ENCODE measurements around the gene CENPO.

Gene CENPO

GRCh38 chr2:24866946-24867345 is 73.7 kb downstream of the CENPO start:
- no peak for DNase-seq

- no peak for DNase-seq
Observed at GRCh38 chr2:24870440-24870839, 77.2 kb downstream of the CENPO start.

DNA sequence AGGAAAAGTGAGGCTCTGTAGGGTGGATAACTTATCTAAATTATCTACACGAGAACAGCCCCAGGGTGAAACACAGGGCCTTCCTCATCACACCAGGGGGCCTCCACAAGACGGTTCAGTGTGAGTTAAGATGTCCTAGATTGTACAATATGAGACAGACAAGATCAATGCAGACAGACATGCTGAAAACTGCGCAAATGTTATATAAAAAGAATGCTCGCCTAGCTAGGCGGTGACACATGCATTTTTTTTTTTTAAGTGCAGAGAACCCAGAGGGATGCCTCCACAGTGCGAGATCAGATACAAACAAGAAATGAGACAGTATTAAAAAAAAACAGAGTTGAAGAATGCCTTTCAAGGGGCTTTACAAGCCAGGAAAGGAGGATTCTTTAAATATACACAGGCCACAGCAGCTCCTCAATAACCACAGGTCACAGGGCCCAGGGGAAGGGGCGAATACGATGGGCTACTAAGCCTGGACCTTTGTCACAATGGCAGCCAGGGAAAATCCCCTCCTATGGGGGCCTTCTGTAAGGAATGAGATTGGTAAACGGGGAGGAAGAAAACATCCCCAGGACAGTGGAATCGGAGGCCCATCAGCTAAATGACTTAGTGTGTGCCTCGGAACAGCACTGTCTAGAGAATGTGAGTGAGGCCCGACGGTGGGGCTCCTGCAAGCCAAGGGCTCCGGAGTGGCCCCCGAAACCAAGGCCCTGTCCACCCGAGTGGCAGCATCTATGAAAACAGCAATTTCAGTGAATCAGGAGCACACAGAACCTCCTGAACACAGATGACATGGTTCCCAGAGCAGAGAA is 77.9 kb downstream of the CENPO start:
- no peak for DNase-seq

DNA sequence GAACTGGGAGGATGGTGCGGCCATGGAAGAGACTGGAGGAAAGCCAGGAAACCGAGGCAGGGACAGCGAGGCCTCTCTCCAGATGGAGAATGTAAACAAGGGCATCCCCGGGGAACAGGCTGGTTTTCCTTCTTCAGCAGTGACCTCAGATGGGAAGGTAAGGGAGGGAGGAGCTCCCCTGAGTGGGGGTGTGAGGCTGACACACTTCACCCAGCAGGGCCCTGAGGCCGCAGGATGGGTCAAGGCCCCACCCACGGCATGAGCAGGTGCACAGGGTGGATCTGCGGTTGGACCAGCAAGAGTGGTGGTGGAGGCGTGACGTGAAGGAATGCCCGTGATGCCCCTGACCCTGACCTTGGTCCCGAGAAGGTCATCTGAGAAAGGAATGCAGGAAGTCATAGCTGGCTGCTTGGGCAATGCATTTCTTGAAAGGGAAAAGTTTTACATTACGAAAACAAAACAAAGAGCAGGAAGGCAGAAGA is 78.7 kb downstream of the CENPO start:
- DNase-seq = no peak
